GM12878 (cell line): ENCODE results near the gene SNU13. TPM values are rescaled to one million over a fixed set of nuclear protein-coding genes. Genes with fewer than 3 reads are reported as not detected.

ENCODE experiments used
- BHLHE40 ChIP-seq, 2 experiments: fragments of 450-650 bp in 1 of 2; IDR thresholded peaks; 2 replicates each; pipeline ENCODE4 v1.6.1; 2011 to 2017; ENCODE audit warnings: low read depth in 2 of 2, borderline replicate concordance in 1 of 2, improper control_type of control experiment in 1 of 2, low read length in 1 of 2, mild to moderate bottlenecking in 1 of 2
- CHD2 ChIP-seq: IDR thresholded peaks from 2 replicates; pipeline ENCODE4 v1.6.1; 2011; ENCODE audit warnings: low read depth, low read length, improper control_type of control experiment, borderline replicate concordance
- CREB1 ChIP-seq: IDR thresholded peaks from 2 replicates; pipeline ENCODE4 v1.6.1; 2012; ENCODE audit warnings: low read depth, mild to moderate bottlenecking, inconsistent platforms
- ESRRA ChIP-seq: IDR thresholded peaks from 2 replicates; pipeline ENCODE4 v1.6.1; 2012; ENCODE audit warnings: mild to moderate bottlenecking, low read length, improper control_type of control experiment
- HSF1 ChIP-seq: fragments of 150-350 bp; IDR thresholded peaks from 2 replicates; pipeline ENCODE4 v1.6.1; 2014; ENCODE audit warnings: mild to moderate bottlenecking, low read depth, low read length
- KLF5 ChIP-seq: fragments of 450-650 bp; IDR thresholded peaks from 2 replicates; pipeline ENCODE4 v1.6.1; 2014; ENCODE audit warnings: mild to moderate bottlenecking; ENCODE audit not compliant: partially characterized antibody
- MEF2B ChIP-seq: fragments of 450-650 bp; IDR thresholded peaks from 2 replicates; pipeline ENCODE4 v1.6.1; 2018; ENCODE audit warnings: mild to moderate bottlenecking, moderate library complexity; ENCODE audit not compliant: partially characterized antibody, poor library complexity, severe bottlenecking
- NR2C2 ChIP-seq: IDR thresholded peaks from 2 replicates; pipeline ENCODE4 v1.6.1; 2011; ENCODE audit warnings: borderline replicate concordance, low read depth; ENCODE audit not compliant: control insufficient read depth, insufficient read length
- POLR2AphosphoS5 ChIP-seq: IDR thresholded peaks from 2 replicates; pipeline ENCODE4 v1.6.1; 2011; ENCODE audit warnings: mild to moderate bottlenecking, low read length, inconsistent platforms
- RAD21 ChIP-seq: IDR thresholded peaks from 2 replicates; pipeline ENCODE4 v1.6.1; 2011; ENCODE audit warnings: mild to moderate bottlenecking, low read depth, low read length, moderate library complexity; ENCODE audit not compliant: insufficient read depth
- RB1 ChIP-seq: fragments of 450-650 bp; formaldehyde crosslinking; IDR thresholded peaks from 2 replicates; pipeline ENCODE4 v1.6.1; 2017; ENCODE audit warnings: mild to moderate bottlenecking, borderline replicate concordance
- SUPT20H ChIP-seq: IDR thresholded peaks from 2 replicates; pipeline ENCODE4 v1.6.1; 2011; ENCODE audit warnings: low read depth, mild to moderate bottlenecking, low read length, moderate library complexity, borderline replicate concordance; ENCODE audit not compliant: control insufficient read depth
- ZBTB11 ChIP-seq: fragments of 450-650 bp; formaldehyde crosslinking; IDR thresholded peaks from 2 replicates; pipeline ENCODE4 v1.5.0; 2022; ENCODE audit warnings: mild to moderate bottlenecking, missing genetic modification characterization
- ZBTB4 ChIP-seq: fragments of 450-650 bp; formaldehyde crosslinking; IDR thresholded peaks from 2 replicates; pipeline ENCODE4 v1.4.0; 2022; ENCODE audit warnings: mild to moderate bottlenecking, moderate library complexity
- ZNF274 ChIP-seq: IDR thresholded peaks from one replicate; pipeline ENCODE4 v1.8.0; 2011; ENCODE audit not compliant: insufficient read length, insufficient read depth
- ZNF687 ChIP-seq: fragments of 450-650 bp; IDR thresholded peaks from 2 replicates; pipeline ENCODE4 v1.6.1; 2017; ENCODE audit warnings: mild to moderate bottlenecking, moderate library complexity
- polyA plus RNA-seq, 11 experiments: library from polyadenylated mRNA; depleted of rRNA in 4 of 11; unstranded in 6 of 11; stranded (reverse) in 5 of 11; fragments of >200 nt; fragmentation: Nextera tagmentation in 4 of 11; fragmentation: Illumina TruSeq in 1 of 11; extraction: Ambion mirVana in 4 of 11; extraction: Trizol in 1 of 11; gene quantifications; 1 replicate in 1 of 11; 2 replicates in 10 of 11; pipeline versions ENCODE4 v1.2.1 to v1.2.3, GENCODE V29; 2011 to 2016; ENCODE audit warnings: inconsistent platforms in 2 of 11, missing spikeins in 2 of 11, low read depth in 1 of 11
- total RNA-seq, 4 experiments: library from RNA; depleted of rRNA in 3 of 4; stranded (reverse); fragments of >200 nt in 3 of 4; fragmentation: Illumina TruSeq in 1 of 4; extraction: Trizol in 1 of 4; gene quantifications; 2 replicates each; pipeline versions ENCODE4 v1.2.1 to v1.2.3, GENCODE V29; 2013 to 2021

SNU13 gene
- total and polyA plus RNA-seq, 10 of the 15 experiments (the other 5 are each of a cell fraction or from before 2014, with no cell fraction given), result 157 to 870 (median 256) TPM

- no peak for TF ChIP-seq ZBTB4 (CRISPR knock-in tag)
- peak in 1 of 2 experiments; percentile 69; a peak in 2 of 4 replicates for TF ChIP-seq BHLHE40 (IDR thresholded peaks at IDR 0.05; ENCODE audit: borderline replicate concordance in 1 of 2, low read depth in 2 of 2, low read length in 1 of 2)
- TF ChIP-seq RB1, result no peak
- no peak for TF ChIP-seq CHD2
- no peak for TF ChIP-seq SUPT20H
- TF ChIP-seq HSF1, result no peak
- no peak for TF ChIP-seq RAD21
- TF ChIP-seq MEF2B, result no peak
- TF ChIP-seq CREB1, result peak; percentile 97
- peak; percentile 54 for TF ChIP-seq ZNF687
- no peak for TF ChIP-seq ZNF274
- TF ChIP-seq POLR2AphosphoS5, result 0 out of 2 replicates have a peak, but pooled peaks have one; percentile 74
- no peak for TF ChIP-seq ZBTB11
- TF ChIP-seq KLF5, result no peak
- TF ChIP-seq ESRRA, result no peak
- no peak for TF ChIP-seq NR2C2
Measured at GRCh38 chr22:41682033-41682807, 6.4 kb downstream of the SNU13 start (continued).
